ENCODE measurements around the gene E2F1. TPM values are rescaled to one million over a fixed set of nuclear protein-coding genes. Genes with fewer than 3 reads are reported as not detected.

Gene E2F1
- total and polyA plus RNA-seq, 2 of the 4 experiments (the other 2 are of a cell fraction), result 10.9 to 14.0 TPM

- Histone ChIP-seq H4K20me1 (ENCODE audit: insufficient read depth, low read length) (no peaks in the 10 kb centered on the region), H2AFZ (replicated peaks; ENCODE audit: low read length, poor library complexity) (peak overlapping the region; percentile 99), H3K4ac (ENCODE audit: low read depth, low read length) (peak overlapping the region; percentile 75), H4K8ac (ENCODE audit: low read depth in 2 of 2, low read length in 2 of 2) (peak overlapping the region; percentile 44 to 80), H2BK5ac (ENCODE audit: low read depth, low read length, poor library complexity, severe bottlenecking) (no peak overlapping the region), H3K14ac (replicated peaks; ENCODE audit: low read depth, low read length) (peak overlapping the region; percentile 83), H3K36me3 (ENCODE audit: control insufficient read depth, insufficient read depth, low read length) (no peaks in the 10 kb centered on the region), H3K23ac (ENCODE audit: low read depth, low read length) (peak overlapping the region; percentile 29; the same call in 1 of the 2 replicates), H3K79me1 (ENCODE audit: low read depth in 1 of 2, low read length in 2 of 2) (peaks cover 0 to 14% of the 10 kb centered on the region in 2 experiments; a peak in 2 of 4 replicates), H3K4me1 (ENCODE audit: control insufficient read depth, insufficient read depth, low read length) (peaks cover 5% of the 10 kb centered on the region), H3K18ac (ENCODE audit: low read depth, low read length) (no peak overlapping the region), H2BK120ac (ENCODE audit: low read depth, low read length) (no peak overlapping the region), H4K5ac (ENCODE audit: low read depth, low read length) (peak overlapping the region; percentile 8), H3K9ac (ENCODE audit: low read depth, low read length) (peak overlapping the region; percentile 20), H3K9me3 (ENCODE audit: control insufficient read depth, insufficient read depth, low read length) (no peaks in the 10 kb centered on the region), H4K91ac (ENCODE audit: insufficient read depth, low read depth, low read length) (peak overlapping the region; percentile 28; the same call in 1 of the 2 replicates), H3K9me1 (ENCODE audit: insufficient read depth, low read length) (peaks cover 15% of the 10 kb centered on the region), H3K27me3 (ENCODE audit: control insufficient read depth, insufficient read depth, low read length) (no peaks in the 10 kb centered on the region), H2AK5ac (ENCODE audit: low read depth, low read length) (peak overlapping the region; percentile 3; the same call in 1 of the 2 replicates), H3K56ac (ENCODE audit: extremely low read depth, insufficient read depth, low read length) (peak overlapping the region; percentile 16; the same call in 1 of the 2 replicates), H3K27ac (ENCODE audit: insufficient read depth, low read length) (peak overlapping the region; percentile 6; the same call in 1 of the 2 replicates), H3K4me3 (ENCODE audit: insufficient read depth, low read depth, low read length) (peak overlapping the region; percentile 65), H3K4me2 (ENCODE audit: low read depth, low read length) (peak overlapping the region; percentile 64), H2AK9ac (replicated peaks; ENCODE audit: low read depth, low read length, poor library complexity) (peak overlapping the region; percentile 44), H2BK20ac (ENCODE audit: low read depth, low read length) (no peak overlapping the region), H2BK15ac (ENCODE audit: low read depth, low read length) (no peak overlapping the region)
- no TSS peak for BruUV-seq (replicated peaks)
- ATAC-seq (ENCODE audit: low read depth) (no peak), DNase-seq (no peak)
- WGBS, 2 experiments (ENCODE audit: extremely low coverage in 2 of 2, insufficient read length in 1 of 2), result 39% methylated on average over 9 of the region's 13 CpGs; no CpG with 5 or more reads in 1 of the 2 experiments
- intact Hi-C loops (cut with micrococcal nuclease) (no loop called here), in situ Hi-C loops (cut with MboI; ENCODE audit: low sequenced_read_pairs) (no loop called here), dilution Hi-C loops (cut with HindIII; ENCODE audit: low sequenced_read_pairs, unreplicated experiment) (no loop called here)
- CTCF ChIA-PET, result no interaction called here
- POLR2A ChIA-PET (ENCODE audit: unreplicated experiment), result no interaction called here
- TF ChIP-seq USF2 (IDR thresholded peaks at IDR 0.05; ENCODE audit: low read depth, low read length) (no peak), RFX5 (IDR thresholded peaks at IDR 0.05; ENCODE audit: low read depth, low read length) (no peak)
Observed at GRCh38 chr20:33719277-33719988, 33.2 kb upstream of the E2F1 start.
